ENCODE measurements around the gene TMEM269. TPM values are rescaled to one million over a fixed set of nuclear protein-coding genes. Genes with fewer than 3 reads are reported as not detected.

Gene TMEM269
- total and polyA plus RNA-seq, 4 donors = 0.03 to 0.09 (median 0.07) TPM

DNA sequence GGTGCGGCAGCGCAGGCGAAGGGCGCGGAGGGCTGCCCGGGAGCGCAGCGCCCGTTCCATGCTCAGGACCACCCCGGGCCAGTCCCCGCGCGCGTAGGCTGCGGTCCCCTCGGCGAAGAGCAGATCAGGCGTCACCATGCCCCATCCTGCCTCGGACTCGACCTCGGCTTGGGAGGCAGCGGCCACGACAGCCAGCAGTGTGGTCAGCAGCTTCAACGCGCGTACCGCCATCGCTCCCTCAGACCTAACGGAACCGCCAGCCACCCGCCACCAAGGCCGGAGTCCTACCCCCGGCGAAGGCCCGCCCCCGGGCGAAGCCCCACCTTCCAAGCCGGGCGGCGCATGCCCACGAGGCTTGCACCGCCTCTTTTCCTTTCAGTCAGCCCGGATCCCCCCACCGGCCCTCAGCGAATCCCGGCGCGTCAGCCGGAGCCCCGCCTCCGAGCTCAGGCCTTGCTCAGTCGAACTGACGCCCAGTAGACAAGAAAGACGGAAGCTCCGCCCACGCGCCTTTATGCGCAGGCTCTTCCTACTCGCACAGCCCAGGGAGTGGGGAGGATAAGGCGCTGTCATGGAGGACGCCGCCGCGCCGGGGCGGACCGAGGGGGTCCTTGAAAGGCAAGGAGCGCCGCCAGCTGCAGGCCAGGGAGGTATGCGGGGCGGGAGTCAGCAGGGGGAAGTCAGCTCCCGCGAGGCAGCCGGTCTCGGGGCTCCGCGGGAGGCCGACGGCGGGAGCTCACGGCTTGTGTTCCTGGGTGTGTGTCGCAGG is 17.9 kb upstream of the TMEM269 start, which contains the start of the genes C1orf50 and P3H1:
TSS of gene C1orf50 (plus strand) at position 509 of the 769 bp plus-strand sequence. CDS start at position 572, 63 bp downstream.
TSS of gene P3H1 (minus strand) at position 288 of the 769 bp plus-strand sequence. CDS start at position 231, 57 bp downstream.
- ATAC-seq (ENCODE audit: insufficient read depth, low FRiP score) (peak; percentile 97), DNase-seq (peak; percentile 100)
- Histone ChIP-seq H3K4me1 (ENCODE audit: control insufficient read depth in 5 of 5, insufficient read depth in 5 of 5, low read length in 5 of 5) (peaks cover 7 to 21% (median 13%) of the 10 kb centered on the region in 5 donors), H3K27ac (ENCODE audit: low read depth in 1 of 2, low read length in 1 of 2) (peak within 1 kb of the TSS; percentile 81 to 94), H3K4me3 (peak within 1 kb of the TSS; percentile 93), H3K36me3 (ENCODE audit: control insufficient read depth in 4 of 4, insufficient read depth in 4 of 4, low read length in 4 of 4) (peaks cover 0 to 10% (median 3%) of the 10 kb centered on the region in 4 donors), H3K27me3 (ENCODE audit: control insufficient read depth in 3 of 3, insufficient read depth in 3 of 3, low read length in 2 of 3) (no peaks in the 10 kb centered on the region), H3K9ac (ENCODE audit: insufficient read depth in 1 of 2, low read length in 2 of 2) (peak within 1 kb of the TSS; percentile 73 to 98), H3K9me3 (ENCODE audit: control insufficient read depth in 4 of 4, insufficient read depth in 3 of 4, low read length in 3 of 4) (no peaks in the 10 kb centered on the region)
- 0% methylated on average over 71 to 82 of the region's 82 CpGs for WGBS, 2 donors
- TF ChIP-seq, protein P1, sequence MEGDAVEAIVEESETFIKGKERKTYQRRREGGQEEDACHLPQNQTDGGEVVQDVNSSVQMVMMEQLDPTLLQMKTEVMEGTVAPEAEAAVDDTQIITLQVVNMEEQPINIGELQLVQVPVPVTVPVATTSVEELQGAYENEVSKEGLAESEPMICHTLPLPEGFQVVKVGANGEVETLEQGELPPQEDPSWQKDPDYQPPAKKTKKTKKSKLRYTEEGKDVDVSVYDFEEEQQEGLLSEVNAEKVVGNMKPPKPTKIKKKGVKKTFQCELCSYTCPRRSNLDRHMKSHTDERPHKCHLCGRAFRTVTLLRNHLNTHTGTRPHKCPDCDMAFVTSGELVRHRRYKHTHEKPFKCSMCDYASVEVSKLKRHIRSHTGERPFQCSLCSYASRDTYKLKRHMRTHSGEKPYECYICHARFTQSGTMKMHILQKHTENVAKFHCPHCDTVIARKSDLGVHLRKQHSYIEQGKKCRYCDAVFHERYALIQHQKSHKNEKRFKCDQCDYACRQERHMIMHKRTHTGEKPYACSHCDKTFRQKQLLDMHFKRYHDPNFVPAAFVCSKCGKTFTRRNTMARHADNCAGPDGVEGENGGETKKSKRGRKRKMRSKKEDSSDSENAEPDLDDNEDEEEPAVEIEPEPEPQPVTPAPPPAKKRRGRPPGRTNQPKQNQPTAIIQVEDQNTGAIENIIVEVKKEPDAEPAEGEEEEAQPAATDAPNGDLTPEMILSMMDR (IDR thresholded peaks at IDR 0.05; ENCODE audit: control extremely low read depth, extremely low read depth) = no peak

DNA sequence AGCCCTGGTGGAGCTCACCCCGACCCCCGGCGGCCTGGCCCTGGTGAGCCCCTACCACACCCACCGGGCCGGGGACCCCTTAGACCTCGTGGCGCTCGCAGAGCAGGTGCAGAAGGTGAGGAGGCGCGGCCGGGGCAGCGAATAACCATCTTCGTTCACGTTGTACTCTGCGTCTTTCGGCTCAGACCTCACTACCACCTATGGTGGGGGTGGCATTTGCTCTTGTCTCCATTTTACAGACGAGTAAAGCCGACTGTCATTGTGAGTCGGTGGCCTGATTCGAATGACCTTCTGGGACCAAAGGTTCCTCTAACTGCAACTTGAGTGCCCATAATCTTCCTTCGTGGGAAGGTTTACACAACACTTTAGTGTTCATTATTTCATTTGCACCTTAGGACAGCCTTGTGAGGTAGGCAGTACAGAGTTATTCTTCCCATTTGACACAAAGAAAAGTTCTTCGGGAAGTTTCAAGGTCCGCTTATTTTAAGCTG is 17.2 kb upstream of the TMEM269 start:
- TF ChIP-seq, protein P1 (IDR thresholded peaks at IDR 0.05; ENCODE audit: control extremely low read depth, extremely low read depth) = no peak
- DNase-seq (no peak), ATAC-seq (ENCODE audit: insufficient read depth, low FRiP score) (no peak)
- peak overlapping the region; percentile 80 to 94 for H3K27ac ChIP-seq (ENCODE audit: low read depth in 1 of 2, low read length in 1 of 2)
- WGBS, 2 donors = 1 to 4% methylated on average over 23 of the region's 23 CpGs
- peak overlapping the region; percentile 89 for H3K4me3 ChIP-seq
- H3K9ac ChIP-seq (ENCODE audit: insufficient read depth in 1 of 2, low read length in 2 of 2) = peak overlapping the region in 1 of 2 donors; percentile 97
- H3K36me3 ChIP-seq (ENCODE audit: control insufficient read depth in 4 of 4, insufficient read depth in 4 of 4, low read length in 4 of 4) = peaks cover 0 to 5% (median 1%) of the 10 kb centered on the region in 4 donors
- no peaks in the 10 kb centered on the region for H3K27me3 ChIP-seq (ENCODE audit: control insufficient read depth in 3 of 3, insufficient read depth in 3 of 3, low read length in 2 of 3)
- peaks cover 7 to 21% (median 13%) of the 10 kb centered on the region in 5 donors for H3K4me1 ChIP-seq (ENCODE audit: control insufficient read depth in 5 of 5, insufficient read depth in 5 of 5, low read length in 5 of 5)
- no peaks in the 10 kb centered on the region for H3K9me3 ChIP-seq (ENCODE audit: control insufficient read depth in 4 of 4, insufficient read depth in 3 of 4, low read length in 3 of 4)

GRCh38 chr1:42768172-42768571 is 16.6 kb upstream of the TMEM269 start:
- no peak overlapping the region for H3K4me3 ChIP-seq
- TF ChIP-seq, protein P1 (IDR thresholded peaks at IDR 0.05; ENCODE audit: control extremely low read depth, extremely low read depth) = no peak
- H3K36me3 ChIP-seq (ENCODE audit: control insufficient read depth in 4 of 4, insufficient read depth in 4 of 4, low read length in 4 of 4) = peaks cover 0 to 5% (median 1%) of the 10 kb centered on the region in 4 donors
- 81 to 82% methylated on average over 2 of the region's 2 CpGs for WGBS, 2 donors
- H3K9me3 ChIP-seq (ENCODE audit: control insufficient read depth in 4 of 4, insufficient read depth in 3 of 4, low read length in 3 of 4) = no peaks in the 10 kb centered on the region
- H3K4me1 ChIP-seq (ENCODE audit: control insufficient read depth in 5 of 5, insufficient read depth in 5 of 5, low read length in 5 of 5) = peaks cover 6 to 21% (median 13%) of the 10 kb centered on the region in 5 donors
- ATAC-seq (ENCODE audit: insufficient read depth, low FRiP score) (no peak), DNase-seq (no peak)
- H3K27ac ChIP-seq (ENCODE audit: low read depth in 1 of 2, low read length in 1 of 2) = no peak overlapping the region
- H3K9ac ChIP-seq (ENCODE audit: insufficient read depth in 1 of 2, low read length in 2 of 2) = peak overlapping the region in 1 of 2 donors; percentile 97
- H3K27me3 ChIP-seq (ENCODE audit: control insufficient read depth in 3 of 3, insufficient read depth in 3 of 3, low read length in 2 of 3) = no peaks in the 10 kb centered on the region

All from lung (tissue), 12 donors.